B cell (primary cell): Measurements from ENCODE around the gene BTAF1. TPM values are rescaled to one million over a fixed set of nuclear protein-coding genes. Genes with fewer than 3 reads are reported as not detected.
A peak's percentile ranks its signal among the peaks of the same experiment; 100 is the strongest.

Source experiments
- ATAC-seq: fragments of 200-7000 bp; cut with Tn5 transposase; one replicate; pipeline ENCODE4 v1.10.0; 2021; ENCODE audit warnings: low read depth, mild to moderate bottlenecking, moderate number of reproducible peaks, moderate library complexity
- CTCF ChIA-PET: fragments of 350-600 bp; sonication (Branson Sonifier 250); formaldehyde crosslinking; loops from one replicate; lab custom pipeline; 2021; ENCODE audit warnings: antibody characterized with exemption, inconsistent platforms; lab: Charles Lee
- POLR2A ChIA-PET: fragments of 350-600 bp; sonication (Branson Sonifier 250); formaldehyde crosslinking; loops from one replicate; lab custom pipeline; 2021; ENCODE audit warnings: antibody characterized with exemption; lab: Charles Lee
- DNase-seq: peaks from one replicate; pipeline ENCODE4 v3.0.0; 2013
- H2AFZ ChIP-seq: 2 replicates; pipeline ENCODE4 v1.6.1; 2012; ENCODE audit warnings: mild to moderate bottlenecking, low read depth, low read length; ENCODE audit not compliant: insufficient read depth, poor library complexity, severe bottlenecking
- H3K27ac ChIP-seq, 2 donors: 1 replicate in 1 of 2; 2 replicates in 1 of 2; pipeline ENCODE4 v1.5.1; 2012 to 2013; ENCODE audit warnings: low read length in 2 of 2, mild to moderate bottlenecking in 2 of 2, moderate library complexity in 1 of 2
- H3K27me3 ChIP-seq, 4 experiments: fragments of 200-600 bp in 1 of 4; sonication (generic) in 1 of 4; replicated peaks in 1 of 4; 1 replicate in 2 of 4; 2 replicates in 2 of 4; pipeline versions ENCODE4 v1.6.1 to v1.7.0; 2013 to 2016; ENCODE audit warnings: low read length in 3 of 4, mild to moderate bottlenecking in 2 of 4, mixed read lengths in 1 of 4, moderate library complexity in 1 of 4; ENCODE audit not compliant: insufficient read depth in 4 of 4, control insufficient read depth in 3 of 4; ENCODE audit errors: control extremely low read depth in 1 of 4
- H3K36me3 ChIP-seq, 2 experiments: replicated peaks in 1 of 2; 1 replicate in 1 of 2; 2 replicates in 1 of 2; pipeline versions ENCODE4 v1.6.1 to v1.7.1; 2013; ENCODE audit warnings: low read length in 1 of 2; ENCODE audit not compliant: insufficient read depth in 2 of 2, control insufficient read depth in 1 of 2; ENCODE audit errors: control extremely low read depth in 1 of 2, extremely low read depth in 1 of 2
- H3K4me1 ChIP-seq, 2 donors: fragments of 200-600 bp in 1 of 2; sonication (generic) in 1 of 2; 1 replicate in 1 of 2; 2 replicates in 1 of 2; pipeline versions ENCODE4 v1.5.1 to v1.6.1; 2013 to 2017; ENCODE audit warnings: low read length in 2 of 2; ENCODE audit not compliant: control insufficient read depth in 2 of 2, insufficient read depth in 2 of 2
- H3K4me2 ChIP-seq: replicated peaks from 2 replicates; pipeline ENCODE3; 2012; ENCODE audit warnings: mild to moderate bottlenecking, low read depth, low read length; ENCODE audit not compliant: poor library complexity, severe bottlenecking
- H3K4me3 ChIP-seq, 5 experiments: fragments of 200-600 bp in 1 of 5; sonication (generic) in 1 of 5; 1 replicate in 3 of 5; 2 replicates in 2 of 5; pipeline versions ENCODE4 v1.5.1 to v1.7.0; 2011 to 2016; ENCODE audit warnings: low read length in 4 of 5, mild to moderate bottlenecking in 4 of 5, low read depth in 2 of 5, control low read depth in 1 of 5, moderate library complexity in 1 of 5; ENCODE audit not compliant: insufficient read depth in 1 of 5; ENCODE audit errors: control extremely low read depth in 1 of 5, extremely low read depth in 1 of 5
- H3K79me2 ChIP-seq: fragments of 200-600 bp; sonication (generic); one replicate; pipeline ENCODE4 v1.6.0; 2016; ENCODE audit warnings: low read length; ENCODE audit not compliant: control insufficient read depth, insufficient read depth
- H3K9ac ChIP-seq: fragments of 200-600 bp; sonication (generic); 2 replicates; pipeline ENCODE4 v1.6.1; 2017; ENCODE audit warnings: mild to moderate bottlenecking, low read length, moderate library complexity
- H3K9me3 ChIP-seq, 3 donors: one replicate each; pipeline versions ENCODE4 v1.6.1 to v1.7.1; 2013; ENCODE audit warnings: low read length in 2 of 3; ENCODE audit not compliant: control insufficient read depth in 2 of 3, insufficient read depth in 1 of 3; ENCODE audit errors: control extremely low read depth in 1 of 3
- H4K20me1 ChIP-seq: 2 replicates; pipeline ENCODE4 v1.6.0; 2012; ENCODE audit warnings: mild to moderate bottlenecking, low read length; ENCODE audit not compliant: insufficient read depth, control insufficient read depth, poor library complexity, severe bottlenecking
- H3K27ac Mint-ChIP-seq: one replicate; pipeline ENCODE4 v1.8.0; 2021; ENCODE audit warnings: mixed read lengths
- H3K27me3 Mint-ChIP-seq: one replicate; pipeline ENCODE4 v1.8.0; 2021; ENCODE audit warnings: mixed read lengths
- H3K4me1 Mint-ChIP-seq: one replicate; pipeline ENCODE4 v1.8.0; 2021; ENCODE audit warnings: mixed read lengths
- H3K4me3 Mint-ChIP-seq: one replicate; pipeline ENCODE4 v1.8.0; 2021; ENCODE audit warnings: mixed read lengths
- H3K9me3 Mint-ChIP-seq: one replicate; pipeline ENCODE4 v1.8.0; 2022; ENCODE audit warnings: mixed read lengths; ENCODE audit not compliant: insufficient read depth
- CTCF ChIP-seq: fragments of 200-600 bp; IDR thresholded peaks from one replicate; pipeline ENCODE4 v1.8.0; 2022; ENCODE audit warnings: antibody characterized with exemption, mild to moderate bottlenecking
- EZH2 ChIP-seq: IDR thresholded peaks from 2 replicates; pipeline ENCODE4 v1.6.1; 2012; ENCODE audit warnings: borderline replicate concordance, low read depth, mild to moderate bottlenecking, moderate library complexity, low read length; ENCODE audit not compliant: insufficient read depth, poor library complexity, severe bottlenecking
- WGBS: methylation state at CpG from one replicate; pipeline ENCODE4 v1.1.5; 2013; ENCODE audit warnings: missing lambda C conversion rate; ENCODE audit not compliant: insufficient coverage; 5-methylcytosine and 5-hydroxymethylcytosine counted together
- intact Hi-C: fragments of 100-400 bp; cut with micrococcal nuclease; formaldehyde crosslinking; loops from one replicate; pipeline ENCODE4 v1.10.0; 2022
- polyA plus RNA-seq: library from polyadenylated mRNA; depleted of rRNA; stranded (reverse); fragments of >200 nt; gene quantifications from 2 replicates; pipeline ENCODE4 v1.2.3, GENCODE V29; 2012
- total RNA-seq, 2 donors: library from RNA; stranded (reverse); fragments of 120-200 nt in 1 of 2; gene quantifications; 1 replicate in 1 of 2; 2 replicates in 1 of 2; pipeline versions ENCODE4 v1.2.3 to v1.2.4, GENCODE V29; 2013 to 2022

Gene BTAF1
- total and polyA plus RNA-seq, 2 donors (not counting 1 experiment from before 2014, with no cell fraction given): 58.2 to 78.1 TPM

- Histone ChIP-seq H3K4me1 (peaks cover 10 to 11% of the 10 kb centered on the region in 2 donors), H2AFZ (no peak overlapping the region), H3K9me3 (no peaks in the 10 kb centered on the region), H3K4me2 (no peak overlapping the region), H3K79me2 (no peaks in the 10 kb centered on the region), H3K9ac (no peak overlapping the region), H3K27me3 (no peaks in the 10 kb centered on the region), H3K4me3 (no peak overlapping the region), H3K27ac (no peak overlapping the region), H4K20me1 (no peaks in the 10 kb centered on the region), H3K36me3 (no peaks in the 10 kb centered on the region)
- H3K27ac Mint-ChIP-seq: no peak overlapping the region
- no peak for ATAC-seq
- H3K4me3 Mint-ChIP-seq: peak overlapping the region; percentile 96
- ChIA-PET POLR2A (interaction anchor here (2.6 kb wide), 1 partner anchor 17 kb away, joined by 9 read pairs; the partner anchor contains the start of gene BTAF1), CTCF (interaction anchor here (1.2 to 2.5 kb wide), 4 partner anchors 15 to 148 kb away, joined by 4 to 25 read pairs (median 6); no protein-coding TSS in a partner anchor)
- WGBS: 95% methylated on average over 5 of the region's 5 CpGs
- H3K27me3 Mint-ChIP-seq: no peaks in the 10 kb centered on the region
- TF ChIP-seq CTCF: no peak
- no peak for TF ChIP-seq EZH2
- intact Hi-C loops: loop anchor here (5.0 kb wide), 1 partner anchor 705 kb away; no protein-coding TSS in a partner anchor
- peaks cover 18% of the 10 kb centered on the region for H3K4me1 Mint-ChIP-seq
- no peaks in the 10 kb centered on the region for H3K9me3 Mint-ChIP-seq
- no peak for DNase-seq
Measured at GRCh38 chr10:91907033-91907594, 16.5 kb upstream of the BTAF1 start.

- WGBS: 5% methylated on average over 18 of the region's 18 CpGs
- TF ChIP-seq CTCF (no peak), EZH2 (no peak)
Measured at GRCh38 chr10:91907914-91908336, 15.6 kb upstream of the BTAF1 start.

More at GRCh38 chr10:91907914-91908336, 15.6 kb upstream of the BTAF1 start:
- H3K4me3 ChIP-seq: peak overlapping the region; percentile 25 to 75 (median 64)
- intact Hi-C loops: loop anchor here (1.0 to 5.0 kb wide), 4 partner anchors 15 to 706 kb away; partner anchors contain the start of genes BTAF1 and TNKS2
- no peaks in the 10 kb centered on the region for H3K9me3 ChIP-seq
- H3K4me2 ChIP-seq: peak overlapping the region; percentile 96
- DNase-seq (no peak), ATAC-seq (no peak)
- H3K9ac ChIP-seq: peak overlapping the region; percentile 75
- peak overlapping the region; percentile 89 for H2AFZ ChIP-seq
- H3K27ac ChIP-seq: peak overlapping the region; percentile 9 to 52
- H3K4me1 ChIP-seq: peaks cover 10 to 11% of the 10 kb centered on the region in 2 donors
- H3K4me1 Mint-ChIP-seq: peaks cover 18% of the 10 kb centered on the region
- H4K20me1 ChIP-seq: no peaks in the 10 kb centered on the region
- H3K4me3 Mint-ChIP-seq: peak overlapping the region; percentile 96
- CTCF ChIA-PET: interaction anchor here (1.0 to 2.5 kb wide), 11 partner anchors 9 to 609 kb away, joined by 3 to 25 read pairs (median 4); partner anchors contain the start of gene BTAF1
- H3K27ac Mint-ChIP-seq: peak overlapping the region; percentile 86
- POLR2A ChIA-PET: interaction anchor here (0.7 to 2.6 kb wide), 3 partner anchors 12 to 518 kb away, joined by 3 to 9 read pairs (median 4); partner anchors contain the start of gene BTAF1
- no peaks in the 10 kb centered on the region for H3K36me3 ChIP-seq
- peaks cover 3% of the 10 kb centered on the region for H3K27me3 Mint-ChIP-seq
- H3K27me3 ChIP-seq: no peaks in the 10 kb centered on the region
- no peaks in the 10 kb centered on the region for H3K79me2 ChIP-seq
- no peaks in the 10 kb centered on the region for H3K9me3 Mint-ChIP-seq
